H1 (cell line): ENCODE data around the gene ZC3H18. TPM values are rescaled to one million over a fixed set of nuclear protein-coding genes. Genes with fewer than 3 reads are reported as not detected.

Experiments
- CTCF ChIA-PET: fragments of 300-600 bp; sonication (Branson Sonifier 250); formaldehyde crosslinking; loops from one replicate; lab custom pipeline; 2021; ENCODE audit not compliant: partially characterized antibody; lab: Charles Lee
- POLR2A ChIA-PET: fragments of 300-600 bp; sonication (Branson Sonifier 250); formaldehyde crosslinking; loops from one replicate; lab custom pipeline; 2021; ENCODE audit warnings: inconsistent platforms; ENCODE audit not compliant: partially characterized antibody; lab: Charles Lee
- DNase-seq, 2 experiments: peaks; one replicate each; pipeline versions ENCODE4 v3.0.0 to v3.0.0-alpha.2; 2010 to 2022; ENCODE audit warnings: low spot score in 2 of 2, low read depth in 1 of 2, mixed read lengths in 1 of 2
- FAIRE-seq: peaks from 2 replicates; lab custom pipeline; 2011; peaks lifted over from hg19 to GRCh38; lab: Jason Lieb, UNC
- H2AFZ ChIP-seq: 2 replicates; pipeline ENCODE4 v1.8.1; 2012; ENCODE audit warnings: low read length, inconsistent platforms
- H2AK5ac ChIP-seq: 2 replicates; pipeline ENCODE4 v1.6.1; 2013; ENCODE audit warnings: low read depth, low read length
- H2BK120ac ChIP-seq: replicated peaks from 2 replicates; pipeline ENCODE3; 2013; ENCODE audit warnings: low read depth, low read length, inconsistent platforms
- H2BK12ac ChIP-seq: 2 replicates; pipeline ENCODE4 v1.6.1; 2013; ENCODE audit warnings: low read depth, low read length
- H2BK15ac ChIP-seq: 2 replicates; pipeline ENCODE4 v1.6.1; 2013; ENCODE audit warnings: low read length
- H2BK20ac ChIP-seq: 2 replicates; pipeline ENCODE4 v1.6.1; 2013; ENCODE audit warnings: low read length
- H2BK5ac ChIP-seq: 2 replicates; pipeline ENCODE4 v1.6.1; 2013; ENCODE audit warnings: low read depth, low read length
- H3K14ac ChIP-seq: 2 replicates; pipeline ENCODE4 v1.6.1; 2013; ENCODE audit warnings: inconsistent platforms; ENCODE audit not compliant: insufficient read length
- H3K18ac ChIP-seq: 2 replicates; pipeline ENCODE4 v1.6.1; 2013; ENCODE audit warnings: low read length; ENCODE audit errors: extremely low read depth
- H3K23ac ChIP-seq: 2 replicates; pipeline ENCODE4 v1.6.1; 2013; ENCODE audit warnings: inconsistent platforms; ENCODE audit not compliant: insufficient read length
- H3K23me2 ChIP-seq: 2 replicates; pipeline ENCODE4 v1.6.1; 2013; ENCODE audit warnings: low read depth, low read length
- H3K27ac ChIP-seq: 2 replicates; pipeline ENCODE4 v1.6.1; 2011; ENCODE audit warnings: low read depth, low read length, inconsistent platforms
- H3K27me3 ChIP-seq, 4 experiments: replicated peaks in 1 of 4; 1 replicate in 1 of 4; 2 replicates in 3 of 4; pipeline versions ENCODE4 v1.6.1 to v1.8.1; 2011 to 2013; ENCODE audit warnings: low read length in 3 of 4, mild to moderate bottlenecking in 3 of 4, inconsistent platforms in 2 of 4, mixed read lengths in 2 of 4, moderate library complexity in 1 of 4; ENCODE audit not compliant: control insufficient read depth in 3 of 4, insufficient read depth in 3 of 4; ENCODE audit errors: extremely low read depth in 1 of 4
- H3K36me3 ChIP-seq, 4 experiments: 2 replicates each; pipeline versions ENCODE4 v1.6.1 to v1.8.1; 2011 to 2013; ENCODE audit warnings: mild to moderate bottlenecking in 4 of 4, low read length in 3 of 4, moderate library complexity in 2 of 4, control low read depth in 1 of 4, inconsistent platforms in 1 of 4; ENCODE audit not compliant: insufficient read depth in 4 of 4, control insufficient read depth in 2 of 4
- H3K4ac ChIP-seq: replicated peaks from 2 replicates; pipeline ENCODE3; 2013; ENCODE audit warnings: low read length, low read depth, mixed read lengths, inconsistent platforms; ENCODE audit not compliant: insufficient read length
- H3K4me1 ChIP-seq, 4 experiments: replicated peaks in 1 of 4; 1 replicate in 1 of 4; 2 replicates in 3 of 4; pipeline versions ENCODE4 v1.6.1 to v1.8.1; 2011 to 2013; ENCODE audit warnings: low read length in 3 of 4, inconsistent platforms in 2 of 4, mixed read lengths in 1 of 4; ENCODE audit not compliant: insufficient read depth in 4 of 4, control insufficient read depth in 3 of 4
- H3K4me2 ChIP-seq, 2 experiments: 2 replicates each; pipeline versions ENCODE4 v1.6.1 to v1.8.1; 2011 to 2013; ENCODE audit warnings: low read depth in 2 of 2, low read length in 2 of 2, control low read depth in 1 of 2, inconsistent platforms in 1 of 2, mild to moderate bottlenecking in 1 of 2; ENCODE audit not compliant: insufficient read depth in 1 of 2
- H3K4me3 ChIP-seq, 4 experiments: fragments of 200-600, 300-600 bp in 1 of 4; sonication (generic), shearing (Covaris generic), sonication (Bioruptor Twin) in 1 of 4; 2 replicates each; pipeline versions ENCODE4 v1.5.1 to v1.8.1; 2011 to 2016; ENCODE audit warnings: low read length in 4 of 4, low read depth in 3 of 4, control low read depth in 2 of 4, inconsistent platforms in 2 of 4, mild to moderate bottlenecking in 2 of 4, mixed read lengths in 1 of 4, moderate library complexity in 1 of 4; ENCODE audit not compliant: insufficient read depth in 2 of 4; ENCODE audit errors: extremely low read depth in 1 of 4
- H3K56ac ChIP-seq: replicated peaks from 2 replicates; pipeline ENCODE3; 2013; ENCODE audit warnings: low read depth, mild to moderate bottlenecking, mixed read lengths, low read length, inconsistent platforms; ENCODE audit not compliant: insufficient read length
- H3K79me1 ChIP-seq: 2 replicates; pipeline ENCODE4 v1.6.1; 2013; ENCODE audit warnings: low read depth, low read length, control low read depth
- H3K79me2 ChIP-seq, 2 experiments: 2 replicates each; pipeline versions ENCODE4 v1.6.1 to v1.8.1; 2012 to 2013; ENCODE audit warnings: low read length in 2 of 2, mild to moderate bottlenecking in 2 of 2, inconsistent platforms in 1 of 2; ENCODE audit not compliant: insufficient read depth in 2 of 2, control insufficient read depth in 1 of 2
- H3K9ac ChIP-seq, 4 experiments: replicated peaks in 1 of 4; 1 replicate in 1 of 4; 2 replicates in 3 of 4; pipeline versions ENCODE4 v1.6.1 to v1.8.1; 2011 to 2013; ENCODE audit warnings: low read depth in 3 of 4, low read length in 3 of 4, control low read depth in 2 of 4, mild to moderate bottlenecking in 2 of 4, moderate library complexity in 2 of 4, inconsistent platforms in 1 of 4; ENCODE audit errors: extremely low read depth in 1 of 4
- H3K9me3 ChIP-seq, 2 experiments: 2 replicates each; pipeline versions ENCODE4 v1.6.1 to v1.8.1; 2012 to 2013; ENCODE audit warnings: mild to moderate bottlenecking in 2 of 2, moderate library complexity in 2 of 2, control low read depth in 1 of 2, inconsistent platforms in 1 of 2, low read depth in 1 of 2, low read length in 1 of 2, mixed read lengths in 1 of 2; ENCODE audit not compliant: insufficient read depth in 2 of 2
- H4K20me1 ChIP-seq, 2 experiments: replicated peaks in 1 of 2; 2 replicates each; pipeline versions ENCODE3 to v1.8.1; 2011 to 2013; ENCODE audit warnings: inconsistent platforms in 2 of 2, low read length in 2 of 2, mild to moderate bottlenecking in 1 of 2; ENCODE audit not compliant: insufficient read depth in 2 of 2, control insufficient read depth in 1 of 2
- H4K5ac ChIP-seq: 2 replicates; pipeline ENCODE4 v1.6.1; 2013; ENCODE audit warnings: low read length, low read depth, mixed read lengths, inconsistent platforms; ENCODE audit not compliant: insufficient read length
- H4K8ac ChIP-seq: 2 replicates; pipeline ENCODE4 v1.8.0; 2013; ENCODE audit warnings: mild to moderate bottlenecking, moderate library complexity, low read length, inconsistent platforms; ENCODE audit not compliant: insufficient read depth; ENCODE audit errors: extremely low read depth
- H4K91ac ChIP-seq: replicated peaks from 2 replicates; pipeline ENCODE3; 2013; ENCODE audit warnings: low read length, mixed read lengths, inconsistent platforms; ENCODE audit not compliant: insufficient read length
- CBX5 ChIP-seq: fragments of 300-800, 300-1000 bp; sonication (generic); IDR thresholded peaks from 2 replicates; pipeline ENCODE4 v1.7.1; 2016; ENCODE audit warnings: antibody characterized with exemption, low read length, low read depth
- CREB1 ChIP-seq: IDR thresholded peaks from 2 replicates; pipeline ENCODE4 v1.6.1; 2012; ENCODE audit warnings: inconsistent platforms
- E2F6 ChIP-seq: IDR thresholded peaks from 2 replicates; pipeline ENCODE4 v1.6.1; 2012; ENCODE audit warnings: inconsistent platforms
- MAFK ChIP-seq: IDR thresholded peaks from 2 replicates; pipeline ENCODE4 v1.6.1; 2012; ENCODE audit warnings: low read depth, mild to moderate bottlenecking, improper control_type of control experiment, low read length
- SUZ12 ChIP-seq: fragments of 200-600 bp; sonication (generic); IDR thresholded peaks from 2 replicates; pipeline ENCODE4 v1.6.1; 2012; ENCODE audit warnings: mild to moderate bottlenecking, inconsistent platforms, low read length, moderate library complexity, mixed read lengths
- TCF12 ChIP-seq: IDR thresholded peaks from 2 replicates; pipeline ENCODE4 v1.6.1; 2011; ENCODE audit warnings: low read depth, mild to moderate bottlenecking, low read length
- YY1 ChIP-seq: IDR thresholded peaks from 2 replicates; pipeline ENCODE4 v1.6.1; 2011; ENCODE audit warnings: low read depth, mild to moderate bottlenecking, low read length
- WGBS, 2 experiments: shearing (Covaris generic) in 1 of 2; methylation state at CpG; one replicate each; pipeline versions ENCODE4 v1.1.6 to v1.1.7; 2013 to 2015; ENCODE audit warnings: low lambda C conversion rate in 2 of 2, mixed read lengths in 2 of 2, inconsistent platforms in 1 of 2, low coverage in 1 of 2, missing lambda C conversion rate in 1 of 2; ENCODE audit not compliant: insufficient replicate concordance in 2 of 2, insufficient coverage in 1 of 2, insufficient read length in 1 of 2; ENCODE audit errors: extremely low coverage in 1 of 2, missing lambda C conversion rate in 1 of 2; 5-methylcytosine and 5-hydroxymethylcytosine counted together
- polyA plus RNA-seq, 7 experiments: library from polyadenylated mRNA; depleted of rRNA in 3 of 7; stranded (reverse) in 5 of 7; unstranded in 2 of 7; fragments of >200 nt in 5 of 7; fragments of 200-250 nt in 2 of 7; gene quantifications; 1 replicate in 5 of 7; 2 replicates in 1 of 7; 4 replicates in 1 of 7; pipeline versions ENCODE4 v1.2.1 to v1.2.3, GENCODE V29; 2011 to 2013; ENCODE audit warnings: missing spikeins in 2 of 7, mixed read lengths in 2 of 7
- total RNA-seq: library from RNA; stranded (reverse); fragmentation: NEBNext Ultra II Directional; extraction: Animal tissue kit (Norgen Biotek cat#: 25700); gene quantifications from 2 replicates; pipeline ENCODE4 v1.2.1, GENCODE V29; 2021
- TF ChIP-seq, protein P1 (sequence below): IDR thresholded peaks from 2 replicates; pipeline ENCODE4 v1.6.1; 2011; ENCODE audit warnings: low read length, improper control_type of control experiment

The ZC3H18 gene
- total and polyA plus RNA-seq, 2 of the 8 experiments (the other 6 are each of a cell fraction or from before 2014, with no cell fraction given) = 12.1 to 73.2 TPM

DNA sequence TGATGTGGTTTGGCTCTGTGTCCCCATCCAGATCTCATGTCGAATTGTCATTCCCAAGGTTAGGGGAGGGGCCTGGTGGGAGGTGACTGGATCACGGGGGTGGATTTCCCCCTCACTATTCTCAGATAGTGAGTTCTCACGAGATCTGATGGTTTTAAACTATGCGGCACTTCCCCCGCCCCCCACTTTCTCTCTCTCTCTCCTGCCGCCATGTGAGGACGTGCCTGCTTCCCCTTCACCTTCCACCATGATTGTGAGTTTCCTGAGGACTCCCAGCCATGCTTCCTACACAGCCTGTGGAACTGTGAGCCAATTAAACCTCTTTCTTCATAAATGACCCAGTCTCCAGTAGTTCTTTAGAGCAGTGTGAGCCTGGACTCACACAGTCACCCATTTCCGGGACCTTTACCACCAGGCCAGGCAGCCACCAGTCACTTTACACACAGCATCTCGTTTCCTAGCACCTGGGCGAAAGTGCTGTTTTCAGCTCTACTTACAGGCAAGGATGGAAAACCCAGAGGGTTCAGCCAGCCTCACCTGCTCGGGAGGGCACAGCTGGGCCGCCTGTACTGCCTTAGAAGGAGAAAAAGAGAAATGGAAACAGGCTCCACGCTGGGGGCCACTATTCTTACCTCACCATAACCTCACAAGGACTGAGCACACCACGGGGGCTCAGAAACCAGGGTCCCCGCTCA is 13.8 kb upstream of the ZC3H18 start:
- no peak overlapping the region for H3K23ac ChIP-seq
- CTCF ChIA-PET = interaction anchor here (1.0 to 2.1 kb wide), 4 partner anchors 9 to 119 kb away, joined by 3 to 10 read pairs (median 4); no protein-coding TSS in a partner anchor
- H3K23me2 ChIP-seq = no peaks in the 10 kb centered on the region
- no peak overlapping the region for H2BK12ac ChIP-seq
- H2AFZ ChIP-seq = no peak overlapping the region
- no peak overlapping the region for H3K4me3 ChIP-seq
- no peak overlapping the region for H4K5ac ChIP-seq
- FAIRE-seq (no peak), DNase-seq (no peak)
- no peak overlapping the region for H2AK5ac ChIP-seq
- H4K20me1 ChIP-seq = peaks cover 0 to 3% of the 10 kb centered on the region in 2 experiments
- no peak overlapping the region for H3K9ac ChIP-seq
- no peak overlapping the region for H3K18ac ChIP-seq
- H3K4ac ChIP-seq = no peak overlapping the region
- no peak overlapping the region; the same call in 1 of the 2 replicates for H4K8ac ChIP-seq
- H2BK120ac ChIP-seq = no peak overlapping the region
- no peaks in the 10 kb centered on the region for H3K9me3 ChIP-seq
- no peak overlapping the region for H3K27ac ChIP-seq
- H3K56ac ChIP-seq = no peak overlapping the region
- no peaks in the 10 kb centered on the region for H3K4me1 ChIP-seq
- TF ChIP-seq TCF12 (no peak), YY1 (no peak), CREB1 (no peak), SUZ12 (no peak), CBX5 (no peak), MAFK (no peak), E2F6 (no peak)
- TF ChIP-seq, protein P1, sequence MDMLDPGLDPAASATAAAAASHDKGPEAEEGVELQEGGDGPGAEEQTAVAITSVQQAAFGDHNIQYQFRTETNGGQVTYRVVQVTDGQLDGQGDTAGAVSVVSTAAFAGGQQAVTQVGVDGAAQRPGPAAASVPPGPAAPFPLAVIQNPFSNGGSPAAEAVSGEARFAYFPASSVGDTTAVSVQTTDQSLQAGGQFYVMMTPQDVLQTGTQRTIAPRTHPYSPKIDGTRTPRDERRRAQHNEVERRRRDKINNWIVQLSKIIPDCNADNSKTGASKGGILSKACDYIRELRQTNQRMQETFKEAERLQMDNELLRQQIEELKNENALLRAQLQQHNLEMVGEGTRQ = no peak
- TF ChIP-seq, all 59 proteins: peak for 0
- 81% methylated on average over 14 of the region's 15 CpGs; no CpG with 5 or more reads in 1 of the 2 experiments for WGBS, 2 experiments
- H3K14ac ChIP-seq = no peak overlapping the region
- H3K79me1 ChIP-seq = no peaks in the 10 kb centered on the region
- no peaks in the 10 kb centered on the region for H3K79me2 ChIP-seq
- H2BK15ac ChIP-seq = no peak overlapping the region
- H2BK5ac ChIP-seq = no peak overlapping the region
- 0 out of 8 replicates have a peak, but pooled peaks cover 0 to 2% (median 0%) of the 10 kb centered on the region in 4 experiments for H3K36me3 ChIP-seq
- no peaks in the 10 kb centered on the region; a peak in 1 of 7 replicates for H3K27me3 ChIP-seq
- no peak overlapping the region for H3K4me2 ChIP-seq
- POLR2A ChIA-PET = no interaction called here
- no peak overlapping the region for H4K91ac ChIP-seq
- H2BK20ac ChIP-seq = no peak overlapping the region
